Muscle layer of duodenum (tissue), 2 donors: ENCODE results near the gene SLC6A9.

Experiments used
- H3K27ac ChIP-seq: one replicate; pipeline ENCODE4 v1.7.0; 2013; ENCODE audit warnings: mild to moderate bottlenecking, low read length
- H3K27me3 ChIP-seq: one replicate; pipeline ENCODE4 v1.7.0; 2013; ENCODE audit warnings: low read depth, mild to moderate bottlenecking, control low read depth, low read length
- H3K36me3 ChIP-seq, 2 donors: one replicate each; pipeline ENCODE4 v1.7.0; 2013; ENCODE audit warnings: low read length in 2 of 2, control low read depth in 1 of 2, mild to moderate bottlenecking in 1 of 2; ENCODE audit not compliant: insufficient read depth in 2 of 2, control insufficient read depth in 1 of 2
- H3K4me1 ChIP-seq, 2 donors: one replicate each; pipeline ENCODE4 v1.7.0; 2013; ENCODE audit warnings: low read length in 2 of 2, mild to moderate bottlenecking in 2 of 2, control low read depth in 1 of 2, moderate library complexity in 1 of 2; ENCODE audit not compliant: insufficient read depth in 2 of 2, control insufficient read depth in 1 of 2
- H3K4me3 ChIP-seq, 2 donors: one replicate each; pipeline ENCODE4 v1.7.0; 2013; ENCODE audit warnings: low read length in 2 of 2, low read depth in 1 of 2, mild to moderate bottlenecking in 1 of 2
- H3K9me3 ChIP-seq, 2 donors: one replicate each; pipeline ENCODE4 v1.7.0; 2013; ENCODE audit warnings: low read length in 2 of 2, control low read depth in 1 of 2, mild to moderate bottlenecking in 1 of 2; ENCODE audit not compliant: control insufficient read depth in 1 of 2
- donor health status: healthy.

The SLC6A9 gene

GRCh38 chr1:44013949-44014348 lies 17.3 kb downstream of the SLC6A9 start:
- Histone ChIP-seq H3K27me3 (no peaks in the 10 kb centered on the region), H3K4me1 (peaks cover 0 to 6% of the 10 kb centered on the region in 2 donors), H3K27ac (no peak overlapping the region), H3K36me3 (peaks cover 0 to 4% of the 10 kb centered on the region in 2 donors), H3K9me3 (no peaks in the 10 kb centered on the region), H3K4me3 (no peak overlapping the region)

- Histone ChIP-seq H3K9me3 (no peaks in the 10 kb centered on the region), H3K27me3 (no peaks in the 10 kb centered on the region), H3K4me3 (no peak overlapping the region), H3K36me3 (peaks cover 0 to 4% of the 10 kb centered on the region in 2 donors), H3K4me1 (peaks cover 0 to 6% of the 10 kb centered on the region in 2 donors), H3K27ac (no peak overlapping the region)
Measured at GRCh38 chr1:44012941-44013609, 18.2 kb downstream of the SLC6A9 start.

- no peaks in the 10 kb centered on the region for H3K27me3 ChIP-seq
- no peaks in the 10 kb centered on the region for H3K36me3 ChIP-seq
- H3K4me3 ChIP-seq = no peak overlapping the region
- no peak overlapping the region for H3K27ac ChIP-seq
- H3K4me1 ChIP-seq = peaks cover 0 to 6% of the 10 kb centered on the region in 2 donors
- no peaks in the 10 kb centered on the region for H3K9me3 ChIP-seq
Measured at GRCh38 chr1:44012404-44012803, 18.9 kb downstream of the SLC6A9 start.

- Histone ChIP-seq H3K9me3 (no peaks in the 10 kb centered on the region), H3K27ac (no peak overlapping the region), H3K4me3 (no peak overlapping the region), H3K4me1 (peaks cover 0 to 6% of the 10 kb centered on the region in 2 donors), H3K27me3 (no peaks in the 10 kb centered on the region), H3K36me3 (no peaks in the 10 kb centered on the region)
Measured at GRCh38 chr1:44010935-44011471, 20.3 kb downstream of the SLC6A9 start.

- Histone ChIP-seq H3K9me3 (no peaks in the 10 kb centered on the region), H3K27ac (no peak overlapping the region), H3K4me3 (no peak overlapping the region), H3K36me3 (no peaks in the 10 kb centered on the region), H3K27me3 (no peaks in the 10 kb centered on the region), H3K4me1 (no peaks in the 10 kb centered on the region)
Measured at GRCh38 chr1:44008259-44008658, 23.0 kb downstream of the SLC6A9 start.

GRCh38 chr1:44002606-44003157 lies 28.6 kb downstream of the SLC6A9 start:
- Histone ChIP-seq H3K27ac (no peak overlapping the region), H3K4me3 (no peak overlapping the region), H3K36me3 (peaks cover 0 to 14% of the 10 kb centered on the region in 2 donors), H3K27me3 (no peaks in the 10 kb centered on the region), H3K4me1 (no peaks in the 10 kb centered on the region), H3K9me3 (no peaks in the 10 kb centered on the region)

- Histone ChIP-seq H3K36me3 (peaks cover 0 to 14% of the 10 kb centered on the region in 2 donors), H3K4me1 (peaks cover 0 to 1% of the 10 kb centered on the region in 2 donors), H3K9me3 (no peaks in the 10 kb centered on the region), H3K27me3 (no peaks in the 10 kb centered on the region), H3K27ac (no peak overlapping the region), H3K4me3 (no peak overlapping the region)
Measured at GRCh38 chr1:44002165-44002564, 29.1 kb downstream of the SLC6A9 start.

GRCh38 chr1:44000122-44000665 lies 31.1 kb downstream of the SLC6A9 start:
- Histone ChIP-seq H3K4me3 (no peak overlapping the region), H3K27ac (no peak overlapping the region), H3K36me3 (peaks cover 0 to 14% of the 10 kb centered on the region in 2 donors), H3K27me3 (no peaks in the 10 kb centered on the region), H3K9me3 (no peaks in the 10 kb centered on the region), H3K4me1 (peaks cover 0 to 8% of the 10 kb centered on the region in 2 donors)

GRCh38 chr1:43999455-43999854 lies 31.8 kb downstream of the SLC6A9 start:
- Histone ChIP-seq H3K36me3 (peaks cover 0 to 14% of the 10 kb centered on the region in 2 donors), H3K4me1 (peaks cover 0 to 8% of the 10 kb centered on the region in 2 donors), H3K9me3 (no peaks in the 10 kb centered on the region), H3K27me3 (no peaks in the 10 kb centered on the region), H3K27ac (no peak overlapping the region), H3K4me3 (no peak overlapping the region)

GRCh38 chr1:43998000-43998378 lies 33.3 kb downstream of the SLC6A9 start:
- Histone ChIP-seq H3K36me3 (peaks cover 0 to 13% of the 10 kb centered on the region in 2 donors), H3K9me3 (no peaks in the 10 kb centered on the region), H3K4me3 (no peak overlapping the region), H3K4me1 (peaks cover 0 to 8% of the 10 kb centered on the region in 2 donors), H3K27ac (no peak overlapping the region), H3K27me3 (no peaks in the 10 kb centered on the region)

GRCh38 chr1:43997295-43997999 lies 33.8 kb downstream of the SLC6A9 start:
- H3K27me3 ChIP-seq = no peaks in the 10 kb centered on the region
- no peak overlapping the region for H3K27ac ChIP-seq
- H3K9me3 ChIP-seq = no peaks in the 10 kb centered on the region
- H3K4me1 ChIP-seq = peaks cover 0 to 8% of the 10 kb centered on the region in 2 donors
- peaks cover 0 to 10% of the 10 kb centered on the region in 2 donors for H3K36me3 ChIP-seq
- H3K4me3 ChIP-seq = no peak overlapping the region
